Neural progenitor cell (in vitro differentiated cells): ENCODE measurements around the gene PARP3.

Experiments used
- EZH2 ChIP-seq: fragments of 200-600 bp; sonication (generic); IDR thresholded peaks from 2 replicates; pipeline ENCODE4 v1.6.1; 2017; ENCODE audit warnings: antibody characterized with exemption, mild to moderate bottlenecking, moderate library complexity
- EZH2phosphoT487 ChIP-seq: fragments of 200-600 bp; sonication (generic); IDR thresholded peaks from 2 replicates; pipeline ENCODE4 v1.6.1; 2017; ENCODE audit warnings: antibody characterized with exemption
- TF ChIP-seq, protein P1 (sequence below): fragments of 200-600 bp; sonication (generic); IDR thresholded peaks from 2 replicates; pipeline ENCODE4 v1.5.1; 2017; ENCODE audit warnings: antibody characterized with exemption, mild to moderate bottlenecking

DNA sequence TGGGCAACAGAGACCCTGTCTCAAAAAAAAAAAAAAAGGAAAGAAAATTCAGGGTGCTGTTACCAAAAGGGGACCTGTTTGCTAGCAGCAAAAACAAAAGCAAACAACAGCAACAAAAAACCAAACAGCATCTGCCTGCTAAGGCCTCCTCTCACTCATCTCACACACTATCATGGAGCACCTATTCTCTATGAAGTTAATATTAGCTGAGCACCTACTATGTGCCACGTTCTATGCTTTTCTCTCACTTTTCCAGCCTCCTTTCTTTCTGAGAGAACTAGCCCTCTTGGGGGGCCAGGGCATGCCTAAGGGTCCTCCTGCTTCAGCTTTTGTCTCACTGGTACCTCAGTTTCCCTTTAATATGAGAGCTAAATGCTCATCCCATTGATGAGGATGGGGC lies 12.6 kb downstream of the PARP3 start:
- TF ChIP-seq, protein P1, sequence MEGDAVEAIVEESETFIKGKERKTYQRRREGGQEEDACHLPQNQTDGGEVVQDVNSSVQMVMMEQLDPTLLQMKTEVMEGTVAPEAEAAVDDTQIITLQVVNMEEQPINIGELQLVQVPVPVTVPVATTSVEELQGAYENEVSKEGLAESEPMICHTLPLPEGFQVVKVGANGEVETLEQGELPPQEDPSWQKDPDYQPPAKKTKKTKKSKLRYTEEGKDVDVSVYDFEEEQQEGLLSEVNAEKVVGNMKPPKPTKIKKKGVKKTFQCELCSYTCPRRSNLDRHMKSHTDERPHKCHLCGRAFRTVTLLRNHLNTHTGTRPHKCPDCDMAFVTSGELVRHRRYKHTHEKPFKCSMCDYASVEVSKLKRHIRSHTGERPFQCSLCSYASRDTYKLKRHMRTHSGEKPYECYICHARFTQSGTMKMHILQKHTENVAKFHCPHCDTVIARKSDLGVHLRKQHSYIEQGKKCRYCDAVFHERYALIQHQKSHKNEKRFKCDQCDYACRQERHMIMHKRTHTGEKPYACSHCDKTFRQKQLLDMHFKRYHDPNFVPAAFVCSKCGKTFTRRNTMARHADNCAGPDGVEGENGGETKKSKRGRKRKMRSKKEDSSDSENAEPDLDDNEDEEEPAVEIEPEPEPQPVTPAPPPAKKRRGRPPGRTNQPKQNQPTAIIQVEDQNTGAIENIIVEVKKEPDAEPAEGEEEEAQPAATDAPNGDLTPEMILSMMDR: no peak
- TF ChIP-seq EZH2 (no peak), EZH2phosphoT487 (no peak)
